ENCODE data around the gene AK5. TPM values are rescaled to one million over a fixed set of nuclear protein-coding genes. Genes with fewer than 3 reads are reported as not detected.

AK5 gene
- 10 to 100 TPM; 51.9 to 77.6 (median 70.8) TPM for total RNA-seq (2021; fragmentation: NEBNext Ultra II Directional; extraction: Animal tissue kit (Norgen Biotek cat#: 25700))
- long read RNA-seq, transcript AK5-203 (14 exons, 3,251 nt), result major isoform, 15 of 40 reads
- long read RNA-seq, partial matches to known transcripts, result 5 of 40 reads
- long read RNA-seq, other reads (novel, unspliced or antisense), result 19 of 40 reads

- DNase-seq, result peak; percentile 30
- H3K4me1 Mint-ChIP-seq (ENCODE audit: low read depth), result peaks cover 44% of the 10 kb centered on the region
- TF ChIP-seq CTCF (IDR thresholded peaks at IDR 0.05), result peak; percentile 20; the same call in 1 of the 2 replicates
- peak within 1 kb of the TSS; percentile 50 for H3K27ac Mint-ChIP-seq
- H3K36me3 Mint-ChIP-seq (ENCODE audit: low read depth), result peaks cover 13% of the 10 kb centered on the region; the same call in 1 of the 2 replicates
- peaks cover 1% of the 10 kb centered on the region; the same call in 1 of the 2 replicates for H3K27me3 Mint-ChIP-seq (ENCODE audit: insufficient read depth)
- peak within 1 kb of the TSS; percentile 95 for H3K4me3 Mint-ChIP-seq
- H3K9me3 Mint-ChIP-seq, result no peaks in the 10 kb centered on the region
These were observed at the start of gene AK5 for GRCh38 chr1:77281491-77282186. Gene AK5, plus strand, starts transcription at chr1:77282019. Its CDS starts 295 bp downstream, at chr1:77282314.

DNA sequence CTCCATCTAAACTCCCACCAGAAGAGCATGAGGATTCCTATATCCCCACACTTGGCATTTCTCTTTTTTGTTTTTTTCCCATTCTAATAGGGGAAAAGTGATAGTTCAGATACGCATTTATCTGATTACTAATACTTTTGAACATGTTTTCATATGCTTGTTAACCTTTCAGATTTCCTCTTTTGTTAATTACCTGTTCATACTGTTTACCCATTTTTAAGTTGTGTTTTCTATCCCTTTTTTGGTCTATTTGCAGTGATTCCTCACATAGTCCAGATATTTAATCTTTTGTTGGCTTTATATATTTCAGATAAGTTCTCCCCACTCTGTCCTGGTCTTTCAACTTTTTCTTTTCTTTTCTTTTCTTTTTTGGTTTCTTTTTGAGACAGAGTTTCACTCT is 49.0 kb upstream of the AK5 start:
- H3K9me3 Mint-ChIP-seq, result no peaks in the 10 kb centered on the region
- no peak overlapping the region for H3K4me3 Mint-ChIP-seq
- no peaks in the 10 kb centered on the region for H3K36me3 Mint-ChIP-seq (ENCODE audit: low read depth)
- H3K27me3 Mint-ChIP-seq (ENCODE audit: insufficient read depth), result no peaks in the 10 kb centered on the region
- TF ChIP-seq CTCF (IDR thresholded peaks at IDR 0.05), result no peak
- no peak for DNase-seq
- H3K27ac Mint-ChIP-seq, result no peak overlapping the region
- peaks cover 17% of the 10 kb centered on the region for H3K4me1 Mint-ChIP-seq (ENCODE audit: low read depth)

- no peaks in the 10 kb centered on the region for H3K9me3 Mint-ChIP-seq
- DNase-seq, result no peak
- H3K4me1 Mint-ChIP-seq (ENCODE audit: low read depth), result peaks cover 12% of the 10 kb centered on the region
- TF ChIP-seq CTCF (IDR thresholded peaks at IDR 0.05), result no peak
- H3K27me3 Mint-ChIP-seq (ENCODE audit: insufficient read depth), result no peaks in the 10 kb centered on the region
- H3K4me3 Mint-ChIP-seq, result no peak overlapping the region
- H3K27ac Mint-ChIP-seq, result no peak overlapping the region
- no peaks in the 10 kb centered on the region for H3K36me3 Mint-ChIP-seq (ENCODE audit: low read depth)
These were observed 47.7 kb upstream of the AK5 start for GRCh38 chr1:77234096-77234495.

GRCh38 chr1:77234943-77235342 is 46.9 kb upstream of the AK5 start:
- Mint-ChIP-seq H3K27me3 (ENCODE audit: insufficient read depth) (no peaks in the 10 kb centered on the region), H3K4me1 (ENCODE audit: low read depth) (peaks cover 4% of the 10 kb centered on the region), H3K27ac (no peak overlapping the region), H3K36me3 (ENCODE audit: low read depth) (no peaks in the 10 kb centered on the region), H3K9me3 (no peaks in the 10 kb centered on the region), H3K4me3 (no peak overlapping the region)
- no peak for TF ChIP-seq CTCF (IDR thresholded peaks at IDR 0.05)
- no peak for DNase-seq

DNA sequence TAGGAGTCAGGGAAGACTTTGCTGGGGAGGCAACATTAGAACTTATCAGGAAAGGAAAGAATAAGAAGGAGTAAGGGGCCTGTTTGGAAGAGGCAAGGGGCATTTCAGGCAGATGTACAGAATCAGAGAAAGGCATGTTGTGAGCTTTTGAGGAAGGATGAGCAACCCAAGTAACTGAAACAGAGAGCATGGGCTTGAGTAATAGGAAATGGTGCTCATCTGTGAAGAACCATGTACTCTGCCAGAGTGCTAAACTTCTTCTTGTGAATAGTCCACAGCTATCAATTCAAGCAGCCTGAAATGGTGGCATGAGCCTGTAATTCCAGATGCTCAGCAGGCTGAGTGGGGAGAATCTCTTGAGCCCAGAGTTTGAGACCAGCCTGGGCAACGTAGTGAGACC is 43.4 kb upstream of the AK5 start:
- Mint-ChIP-seq H3K4me1 (ENCODE audit: low read depth) (no peaks in the 10 kb centered on the region), H3K36me3 (ENCODE audit: low read depth) (0 out of 2 replicates have a peak, but pooled peaks cover 7% of the 10 kb centered on the region), H3K27me3 (ENCODE audit: insufficient read depth) (no peaks in the 10 kb centered on the region), H3K27ac (no peak overlapping the region), H3K9me3 (0 out of 2 replicates have a peak, but pooled peaks cover 6% of the 10 kb centered on the region), H3K4me3 (no peak overlapping the region)
- DNase-seq, result no peak
- TF ChIP-seq CTCF (IDR thresholded peaks at IDR 0.05), result no peak

Data from HFFc6 (cell line).